ENCODE data around the gene ENSA. TPM values are rescaled to one million over a fixed set of nuclear protein-coding genes. Genes with fewer than 3 reads are reported as not detected.
A peak's percentile ranks its signal among the peaks of the same experiment; 100 is the strongest.

Gene ENSA
- polyA plus RNA-seq, 1 donor (not counting 4 experiments of a cell fraction or from before 2014, with no cell fraction given): 102 TPM

GRCh38 chr1:150620919-150621318, 8.5 kb downstream of the ENSA start:
- Histone ChIP-seq H4K20me1 (ENCODE audit: control insufficient read depth, extremely low read depth, insufficient read depth, low read length) (no peaks in the 10 kb centered on the region), H3K36me3 (ENCODE audit: control insufficient read depth in 2 of 2, extremely low read depth in 1 of 2, insufficient read depth in 2 of 2, low read length in 2 of 2) (peaks cover 15 to 44% of the 10 kb centered on the region in 2 experiments), H3K9me3 (ENCODE audit: control insufficient read depth, low read depth, low read length) (no peaks in the 10 kb centered on the region), H3K79me2 (ENCODE audit: control insufficient read depth, insufficient read depth, low read length) (peaks cover 18% of the 10 kb centered on the region), H3K9me1 (ENCODE audit: control insufficient read depth, extremely low read depth, insufficient read depth, low read length) (no peaks in the 10 kb centered on the region), H3K4me1 (ENCODE audit: control insufficient read depth, extremely low read depth, insufficient read depth, low read length) (peaks cover 58% of the 10 kb centered on the region), H3K27me3 (ENCODE audit: control insufficient read depth, extremely low read depth, insufficient read depth, low read length) (no peaks in the 10 kb centered on the region), H3K9ac (ENCODE audit: control insufficient read depth, extremely low read depth, insufficient read depth, low read length) (no peak overlapping the region), H3K4me3 (ENCODE audit: control insufficient read depth in 2 of 3, extremely low read depth in 1 of 3, insufficient read depth in 2 of 3, low read depth in 1 of 3, low read length in 3 of 3) (no peak overlapping the region), H3K4me2 (ENCODE audit: control insufficient read depth, extremely low read depth, insufficient read depth, low read depth, low read length) (no peak overlapping the region), H2AFZ (ENCODE audit: control insufficient read depth, low read length) (no peak overlapping the region), H3K27ac (ENCODE audit: control insufficient read depth, insufficient read depth, low read length) (peak overlapping the region; percentile 33)
- dilution Hi-C loops (cut with MboI; ENCODE audit: extremely low pct_ligation_motif_present, low sequenced_read_pairs): no loop called here
- TF ChIP-seq EZH2 (IDR thresholded peaks at IDR 0.05; ENCODE audit: low read length): no peak
- TF ChIP-seq CTCF (optimal IDR thresholded peaks at IDR 0.05 in 1 of 3, IDR thresholded peaks at IDR 0.05 in 1 of 3, conservative IDR thresholded peaks at IDR 0.05 in 1 of 3; ENCODE audit: extremely low read depth in 1 of 3, insufficient read depth in 2 of 3, low read length in 3 of 3): no peak
- no peak for DNase-seq (ENCODE audit: low read depth, low spot score)
- FAIRE-seq: no peak

- peaks cover 15% of the 10 kb centered on the region for H3K79me2 ChIP-seq (ENCODE audit: control insufficient read depth, insufficient read depth, low read length)
- DNase-seq (ENCODE audit: low read depth, low spot score): no peak
- peaks cover 15 to 48% of the 10 kb centered on the region in 2 experiments for H3K36me3 ChIP-seq (ENCODE audit: control insufficient read depth in 2 of 2, extremely low read depth in 1 of 2, insufficient read depth in 2 of 2, low read length in 2 of 2)
- TF ChIP-seq CTCF (optimal IDR thresholded peaks at IDR 0.05 in 1 of 3, IDR thresholded peaks at IDR 0.05 in 1 of 3, conservative IDR thresholded peaks at IDR 0.05 in 1 of 3; ENCODE audit: extremely low read depth in 1 of 3, insufficient read depth in 2 of 3, low read length in 3 of 3) (peak; percentile 37 to 57 (median 55)), EZH2 (IDR thresholded peaks at IDR 0.05; ENCODE audit: low read length) (no peak)
- FAIRE-seq: no peak
- no peaks in the 10 kb centered on the region for H3K9me1 ChIP-seq (ENCODE audit: control insufficient read depth, extremely low read depth, insufficient read depth, low read length)
- no peak overlapping the region for H3K4me3 ChIP-seq (ENCODE audit: control insufficient read depth in 2 of 3, extremely low read depth in 1 of 3, insufficient read depth in 2 of 3, low read depth in 1 of 3, low read length in 3 of 3)
- H4K20me1 ChIP-seq (ENCODE audit: control insufficient read depth, extremely low read depth, insufficient read depth, low read length): no peaks in the 10 kb centered on the region
- H3K9ac ChIP-seq (ENCODE audit: control insufficient read depth, extremely low read depth, insufficient read depth, low read length): peak overlapping the region; percentile 13
- H2AFZ ChIP-seq (ENCODE audit: control insufficient read depth, low read length): no peak overlapping the region
- H3K27me3 ChIP-seq (ENCODE audit: control insufficient read depth, extremely low read depth, insufficient read depth, low read length): no peaks in the 10 kb centered on the region
- peak overlapping the region; percentile 33 for H3K27ac ChIP-seq (ENCODE audit: control insufficient read depth, insufficient read depth, low read length)
- H3K4me2 ChIP-seq (ENCODE audit: control insufficient read depth, extremely low read depth, insufficient read depth, low read depth, low read length): peak overlapping the region; percentile 12
- dilution Hi-C loops (cut with MboI; ENCODE audit: extremely low pct_ligation_motif_present, low sequenced_read_pairs): no loop called here
- H3K4me1 ChIP-seq (ENCODE audit: control insufficient read depth, extremely low read depth, insufficient read depth, low read length): peaks cover 48% of the 10 kb centered on the region
- H3K9me3 ChIP-seq (ENCODE audit: control insufficient read depth, low read depth, low read length): no peaks in the 10 kb centered on the region
These were observed 9.6 kb downstream of the ENSA start for GRCh38 chr1:150619576-150620509.

Measured in keratinocyte (primary cell).